ENCODE data around the gene KIF21A. TPM values are rescaled to one million over a fixed set of nuclear protein-coding genes. Genes with fewer than 3 reads are reported as not detected.

The KIF21A gene
- total and polyA plus RNA-seq, 11 donors, result 27.9 to 53.1 (median 44.1) TPM

DNA sequence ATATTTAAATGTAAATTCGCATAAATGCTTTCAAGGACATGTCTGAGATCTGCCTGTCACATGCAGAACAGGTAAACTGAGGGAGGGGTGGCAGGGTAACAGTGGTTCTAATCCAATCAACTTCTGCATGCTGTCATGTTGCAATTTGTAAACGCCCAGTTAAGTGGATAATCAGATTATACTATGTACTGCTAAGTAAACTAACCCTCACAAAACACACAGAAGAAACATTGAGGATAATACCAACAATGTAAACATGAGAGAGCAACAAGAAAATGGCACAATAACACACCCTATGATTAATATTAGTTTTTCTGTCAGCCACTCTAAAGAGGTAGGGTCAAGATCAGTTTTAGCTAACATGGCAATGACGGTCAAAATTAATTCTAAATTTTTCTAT lies 123.7 kb downstream of the KIF21A start:
- no peak overlapping the region for H3K4me3 ChIP-seq
- intact Hi-C loops (cut with DNase I), result loop anchor here in 5 of 10 donors (5.0 to 10.0 kb wide), 5 partner anchors 123 to 376 kb away; partner anchors contain the start of gene KIF21A (in 1 of the 5)
- WGBS, 4 donors, result 81 to 85% (median 82%) methylated on average over 3 of the region's 3 CpGs
- no peak for DNase-seq
- no peak for TF ChIP-seq POLR2A (IDR thresholded peaks at IDR 0.05)
- TF ChIP-seq, protein P1, sequence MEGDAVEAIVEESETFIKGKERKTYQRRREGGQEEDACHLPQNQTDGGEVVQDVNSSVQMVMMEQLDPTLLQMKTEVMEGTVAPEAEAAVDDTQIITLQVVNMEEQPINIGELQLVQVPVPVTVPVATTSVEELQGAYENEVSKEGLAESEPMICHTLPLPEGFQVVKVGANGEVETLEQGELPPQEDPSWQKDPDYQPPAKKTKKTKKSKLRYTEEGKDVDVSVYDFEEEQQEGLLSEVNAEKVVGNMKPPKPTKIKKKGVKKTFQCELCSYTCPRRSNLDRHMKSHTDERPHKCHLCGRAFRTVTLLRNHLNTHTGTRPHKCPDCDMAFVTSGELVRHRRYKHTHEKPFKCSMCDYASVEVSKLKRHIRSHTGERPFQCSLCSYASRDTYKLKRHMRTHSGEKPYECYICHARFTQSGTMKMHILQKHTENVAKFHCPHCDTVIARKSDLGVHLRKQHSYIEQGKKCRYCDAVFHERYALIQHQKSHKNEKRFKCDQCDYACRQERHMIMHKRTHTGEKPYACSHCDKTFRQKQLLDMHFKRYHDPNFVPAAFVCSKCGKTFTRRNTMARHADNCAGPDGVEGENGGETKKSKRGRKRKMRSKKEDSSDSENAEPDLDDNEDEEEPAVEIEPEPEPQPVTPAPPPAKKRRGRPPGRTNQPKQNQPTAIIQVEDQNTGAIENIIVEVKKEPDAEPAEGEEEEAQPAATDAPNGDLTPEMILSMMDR (IDR thresholded peaks at IDR 0.05), result no peak
- peaks cover 0 to 58% (median 6%) of the 10 kb centered on the region in 9 donors for H3K36me3 ChIP-seq
- no peaks in the 10 kb centered on the region for H3K27me3 ChIP-seq
- no peaks in the 10 kb centered on the region for H3K4me1 ChIP-seq
- no peak overlapping the region for H3K27ac ChIP-seq
- H3K9me3 ChIP-seq, result no peaks in the 10 kb centered on the region
- no peak for ATAC-seq

- no peak overlapping the region for H3K27ac ChIP-seq
- H3K36me3 ChIP-seq, result peaks cover 0 to 74% (median 8%) of the 10 kb centered on the region in 9 donors
- TF ChIP-seq, protein P1 (IDR thresholded peaks at IDR 0.05), result no peak
- TF ChIP-seq POLR2A (IDR thresholded peaks at IDR 0.05), result no peak
- H3K4me1 ChIP-seq, result no peaks in the 10 kb centered on the region
- intact Hi-C loops (cut with DNase I), result loop anchor here in 4 of 10 donors (10.0 kb wide), 2 partner anchors 370 to 380 kb away; no protein-coding TSS in a partner anchor
- DNase-seq, result no peak
- ATAC-seq, result no peak
- H3K9me3 ChIP-seq, result no peaks in the 10 kb centered on the region
- H3K4me3 ChIP-seq, result no peak overlapping the region
- H3K27me3 ChIP-seq, result no peaks in the 10 kb centered on the region
These were observed 128.4 kb downstream of the KIF21A start for GRCh38 chr12:39314547-39314946.

- Histone ChIP-seq H3K27me3 (no peaks in the 10 kb centered on the region), H3K4me3 (no peak overlapping the region), H3K4me1 (no peaks in the 10 kb centered on the region), H3K9me3 (no peaks in the 10 kb centered on the region), H3K27ac (no peak overlapping the region), H3K36me3 (peaks cover 0 to 83% (median 24%) of the 10 kb centered on the region in 9 donors)
- WGBS, 4 donors, result 69 to 81% (median 76%) methylated on average over 4 of the region's 4 CpGs
- no peak for DNase-seq
- intact Hi-C loops (cut with DNase I), result no loop called here
- TF ChIP-seq, protein P1 (IDR thresholded peaks at IDR 0.05), result no peak
- TF ChIP-seq POLR2A (IDR thresholded peaks at IDR 0.05), result no peak
- ATAC-seq, result no peak
These were observed 133.4 kb downstream of the KIF21A start for GRCh38 chr12:39309516-39309915.

DNA sequence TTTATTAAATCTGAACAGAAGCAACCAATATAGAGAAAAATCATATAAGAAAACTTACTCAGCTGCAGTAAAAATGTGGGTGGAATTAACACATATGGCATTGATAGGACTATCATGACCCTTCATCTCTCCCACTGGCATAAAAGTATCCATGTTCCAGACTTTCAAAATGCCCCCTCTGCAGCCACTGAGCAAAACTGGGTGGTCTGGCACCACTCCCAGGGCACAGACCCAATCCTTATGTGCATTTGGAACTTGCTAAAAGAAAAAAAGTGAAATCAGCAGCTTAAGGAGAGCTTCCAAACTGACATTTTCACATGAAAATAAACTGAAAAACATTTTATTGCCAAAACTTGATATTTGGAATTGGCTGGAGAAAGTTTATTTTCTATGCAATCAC lies 141.5 kb downstream of the KIF21A start:
- TF ChIP-seq, protein P1 (IDR thresholded peaks at IDR 0.05), result no peak
- TF ChIP-seq POLR2A (IDR thresholded peaks at IDR 0.05), result no peak
- no peaks in the 10 kb centered on the region for H3K9me3 ChIP-seq
- no peak overlapping the region for H3K27ac ChIP-seq
- DNase-seq (no peak), ATAC-seq (no peak)
- intact Hi-C loops (cut with DNase I), result no loop called here
- H3K36me3 ChIP-seq, result peaks cover 0 to 47% (median 18%) of the 10 kb centered on the region in 9 donors
- H3K27me3 ChIP-seq, result no peaks in the 10 kb centered on the region
- H3K4me3 ChIP-seq, result no peak overlapping the region
- H3K4me1 ChIP-seq, result no peaks in the 10 kb centered on the region
